Metanephros (tissue), 1 donor: ENCODE data around the gene CKAP2. TPM values are rescaled to one million over a fixed set of nuclear protein-coding genes. Genes with fewer than 3 reads are reported as not detected.

Experiments used
- total RNA-seq: library from RNA; depleted of rRNA; stranded (reverse); fragments of >200 nt; gene quantifications from one replicate; pipeline ENCODE4 v1.2.3, GENCODE V29; 2014

The CKAP2 gene, protein sequence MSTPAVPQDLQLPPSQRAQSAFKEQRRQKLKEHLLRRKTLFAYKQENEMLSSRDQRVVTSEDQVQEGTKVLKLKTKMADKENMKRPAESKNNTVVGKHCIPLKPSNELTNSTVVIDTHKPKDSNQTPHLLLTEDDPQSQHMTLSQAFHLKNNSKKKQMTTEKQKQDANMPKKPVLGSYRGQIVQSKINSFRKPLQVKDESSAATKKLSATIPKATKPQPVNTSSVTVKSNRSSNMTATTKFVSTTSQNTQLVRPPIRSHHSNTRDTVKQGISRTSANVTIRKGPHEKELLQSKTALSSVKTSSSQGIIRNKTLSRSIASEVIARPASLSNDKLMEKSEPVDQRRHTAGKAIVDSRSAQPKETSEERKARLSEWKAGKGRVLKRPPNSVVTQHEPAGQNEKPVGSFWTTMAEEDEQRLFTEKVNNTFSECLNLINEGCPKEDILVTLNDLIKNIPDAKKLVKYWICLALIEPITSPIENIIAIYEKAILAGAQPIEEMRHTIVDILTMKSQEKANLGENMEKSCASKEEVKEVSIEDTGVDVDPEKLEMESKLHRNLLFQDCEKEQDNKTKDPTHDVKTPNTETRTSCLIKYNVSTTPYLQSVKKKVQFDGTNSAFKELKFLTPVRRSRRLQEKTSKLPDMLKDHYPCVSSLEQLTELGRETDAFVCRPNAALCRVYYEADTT
- 23.9 TPM for total RNA-seq

DNA sequence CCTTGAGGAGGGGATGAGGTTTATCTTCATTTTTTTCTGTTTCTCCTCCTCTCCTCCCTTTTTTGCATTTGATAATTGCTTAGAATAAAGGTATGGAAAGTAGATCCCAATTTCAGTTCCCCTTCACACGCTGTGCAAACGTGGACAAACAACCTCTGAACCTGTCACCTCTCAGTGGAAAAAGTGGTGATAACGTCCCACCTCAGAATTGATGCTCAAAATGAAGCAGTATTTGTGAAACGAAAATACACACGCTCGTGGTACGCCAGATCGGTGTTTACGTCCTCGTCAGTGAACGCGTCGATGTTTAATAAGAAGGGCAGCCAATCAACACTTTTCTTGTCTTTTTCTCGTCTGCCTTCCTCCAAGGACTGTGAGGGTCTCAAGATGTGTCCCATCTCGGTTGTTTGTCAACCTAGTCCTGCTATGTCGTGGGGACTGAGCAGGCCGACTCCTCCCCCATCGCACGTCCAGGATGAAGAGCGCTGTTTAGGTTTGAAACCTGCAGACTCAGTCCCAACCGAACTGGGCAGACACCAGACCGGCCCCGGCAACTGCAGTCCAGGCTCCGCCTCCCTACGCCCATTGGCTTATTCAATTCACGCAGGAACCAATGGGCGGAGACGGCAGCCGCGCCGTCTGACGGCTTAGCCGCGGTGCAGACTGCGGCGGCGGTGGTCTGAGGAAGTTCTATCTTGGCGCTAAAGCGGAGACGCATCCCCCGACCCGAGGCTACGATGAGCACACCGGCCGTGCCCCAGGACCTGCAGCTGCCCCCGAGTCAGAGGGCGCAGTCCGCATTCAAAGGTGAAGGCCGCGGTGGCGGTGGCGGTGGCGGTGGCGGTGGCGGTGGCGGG, at the start of gene CKAP2:
Gene CKAP2 (plus strand): TSS at position 659 of the 857 bp plus-strand sequence. CDS start 79 bp downstream, at position 738.

DNA sequence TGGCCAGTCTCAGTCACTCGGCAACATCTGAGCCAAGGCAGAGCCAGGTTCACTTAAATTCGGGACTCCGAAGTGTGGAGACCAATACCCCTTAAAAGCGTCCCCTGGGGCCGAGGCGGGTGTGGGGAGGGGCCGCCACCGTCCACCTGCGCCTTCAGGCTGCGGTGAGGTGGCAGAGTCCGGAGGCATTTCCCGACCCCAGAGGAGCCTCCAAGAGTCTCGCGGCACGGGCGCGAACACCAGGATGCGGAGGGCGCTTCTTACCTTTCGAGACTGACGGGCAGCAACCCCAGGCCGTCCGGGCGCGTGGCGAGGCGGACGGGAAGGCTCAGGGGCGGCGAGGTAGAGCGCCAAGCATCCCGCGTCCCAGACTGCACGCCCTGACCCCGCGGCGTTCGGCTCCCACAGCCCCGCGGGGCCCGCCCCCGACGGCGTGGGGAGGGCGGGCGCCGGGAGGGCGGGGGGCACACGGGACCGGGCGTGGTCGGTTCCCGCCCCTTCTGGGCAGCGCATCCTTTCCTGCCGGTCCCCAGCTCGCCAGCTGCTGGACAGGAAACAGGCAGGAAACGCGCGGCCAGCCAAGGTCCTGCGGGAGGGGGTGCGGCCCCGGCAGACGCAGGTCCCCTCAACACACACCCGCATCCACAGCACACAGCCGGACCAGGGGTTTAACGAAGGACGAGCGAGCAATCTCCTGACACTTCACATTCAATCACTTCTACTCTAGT, 49.3 kb upstream of the CKAP2 start, which contains the start of gene THSD1:
Gene THSD1 (minus strand): TSS at position 406 of the 728 bp plus-strand sequence. CDS start 3,572 bp downstream, outside the sequence.

DNA sequence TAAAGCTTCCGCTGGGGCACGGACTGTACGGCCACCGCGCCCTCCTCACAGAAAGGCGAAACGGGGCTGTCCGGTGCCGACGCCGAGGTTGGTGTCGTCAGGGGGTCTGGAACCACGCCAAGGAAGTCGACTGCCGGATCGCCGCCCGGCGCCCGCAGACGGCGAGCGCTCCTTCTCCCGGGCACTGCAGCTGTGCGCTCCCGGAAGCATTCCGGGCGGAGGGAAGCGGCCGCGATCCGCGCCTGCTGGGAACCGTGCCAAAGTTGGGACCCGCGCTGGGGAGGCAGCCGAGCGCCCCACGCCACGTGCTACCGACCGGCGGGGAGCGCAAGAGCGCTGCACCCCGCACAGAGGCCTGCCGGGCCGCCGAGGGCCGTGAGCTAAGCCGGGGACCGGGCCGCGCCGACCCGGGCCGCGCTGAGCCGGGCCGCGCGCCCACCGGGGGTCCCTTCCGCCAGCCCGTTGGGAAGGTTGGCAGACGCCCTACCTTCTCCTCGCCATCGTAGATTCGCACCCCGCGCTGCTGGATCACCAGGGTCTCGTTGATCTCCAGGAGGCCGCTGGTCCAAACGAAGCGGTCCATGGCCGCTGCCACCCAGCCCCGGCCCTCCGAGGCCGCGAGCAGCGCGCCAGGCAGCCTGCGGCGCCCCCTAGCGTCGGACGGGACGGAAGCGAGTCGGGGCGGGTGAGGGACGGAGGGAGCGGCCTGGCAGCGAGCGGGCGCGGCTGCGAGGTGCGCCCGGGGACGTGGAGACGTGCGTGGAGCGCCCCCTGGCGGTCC, 5.1 kb upstream of the CKAP2 start, which contains the start of gene VPS36:
Gene VPS36 (minus strand): TSS at position 623 of the 781 bp plus-strand sequence. CDS start 40 bp downstream, at position 583.

Other genes starting within 250 kb of the CKAP2 start
- 10.6 TPM for gene THSD1, start 49.3 kb upstream of the CKAP2 start, total RNA-seq
- 55.5 TPM for gene VPS36, start 4.8 kb upstream of the CKAP2 start, total RNA-seq
- 3.7 TPM for gene HNRNPA1L2, start 187.0 kb downstream of the CKAP2 start, total RNA-seq
- 46.6 TPM for gene SUGT1, start 197.4 kb downstream of the CKAP2 start, total RNA-seq